ENCODE measurements around the gene TRIM2.

GRCh38 chr4:153270361-153270760, 66.1 kb downstream of the TRIM2 start:
- TF ChIP-seq CTCF (conservative IDR thresholded peaks at IDR 0.05; ENCODE audit: low read depth in 2 of 2) (no peak), POLR2AphosphoS5 (IDR thresholded peaks at IDR 0.05; ENCODE audit: low read depth) (no peak), ETS1 (IDR thresholded peaks at IDR 0.05) (no peak), EZH2phosphoT487 (IDR thresholded peaks at IDR 0.05; ENCODE audit: unreplicated experiment) (no peak), EZH2 (IDR thresholded peaks at IDR 0.05; ENCODE audit: low read depth, unreplicated experiment) (no peak), REST (IDR thresholded peaks at IDR 0.05; ENCODE audit: unreplicated experiment) (no peak), JUNB (IDR thresholded peaks at IDR 0.05; ENCODE audit: unreplicated experiment) (no peak), CREB1 (CRISPR knock-in tag; IDR thresholded peaks at IDR 0.05; ENCODE audit: low read depth) (no peak), NANOG (IDR thresholded peaks at IDR 0.05; ENCODE audit: borderline replicate concordance) (no peak)
